Lung (tissue), 12 donors: ENCODE results near the gene CASZ1. TPM values are rescaled to one million over a fixed set of nuclear protein-coding genes. Genes with fewer than 3 reads are reported as not detected.

Source experiments
- ATAC-seq: fragments of 200-7000 bp; cut with Tn5 transposase; one replicate; pipeline ENCODE4 v1.9.1; 2020; ENCODE audit warnings: moderate number of reproducible peaks; ENCODE audit not compliant: insufficient read depth, low FRiP score
- DNase-seq, 3 donors: peaks; one replicate each; pipeline ENCODE4 v3.0.0-alpha.2; 2013 to 2017
- H3K27ac ChIP-seq, 2 donors: one replicate each; pipeline ENCODE4 v1.5.1; 2013; ENCODE audit warnings: mild to moderate bottlenecking in 2 of 2, moderate library complexity in 2 of 2, control low read depth in 1 of 2, inconsistent platforms in 1 of 2, low read depth in 1 of 2, low read length in 1 of 2
- H3K27me3 ChIP-seq, 3 donors: one replicate each; pipeline ENCODE4 v1.5.1; 2013; ENCODE audit warnings: low read length in 2 of 3; ENCODE audit not compliant: control insufficient read depth in 3 of 3, insufficient read depth in 3 of 3
- H3K36me3 ChIP-seq, 4 donors: one replicate each; pipeline ENCODE4 v1.5.1; 2013; ENCODE audit warnings: low read length in 4 of 4, mild to moderate bottlenecking in 1 of 4, moderate library complexity in 1 of 4; ENCODE audit not compliant: control insufficient read depth in 4 of 4, insufficient read depth in 4 of 4
- H3K4me1 ChIP-seq, 5 donors: one replicate each; pipeline ENCODE4 v1.5.1; 2013; ENCODE audit warnings: low read length in 5 of 5, mild to moderate bottlenecking in 2 of 5, moderate library complexity in 1 of 5; ENCODE audit not compliant: control insufficient read depth in 5 of 5, insufficient read depth in 5 of 5
- H3K4me3 ChIP-seq: one replicate; pipeline ENCODE4 v1.5.1; 2013; ENCODE audit warnings: mild to moderate bottlenecking, control low read depth, moderate library complexity
- H3K9ac ChIP-seq, 2 donors: one replicate each; pipeline ENCODE4 v1.5.1; 2013; ENCODE audit warnings: low read length in 2 of 2, control low read depth in 1 of 2; ENCODE audit not compliant: insufficient read depth in 1 of 2
- H3K9me3 ChIP-seq, 4 donors: one replicate each; pipeline ENCODE4 v1.5.1; 2013; ENCODE audit warnings: low read length in 3 of 4, mild to moderate bottlenecking in 1 of 4, moderate library complexity in 1 of 4; ENCODE audit not compliant: control insufficient read depth in 4 of 4, insufficient read depth in 3 of 4
- WGBS, 2 donors: extraction: QIAGEN DNeasy Blood & Tissue Kit; methylation state at CpG; one replicate each; pipeline ENCODE4 v1.1.7; 2013; 5-methylcytosine and 5-hydroxymethylcytosine counted together
- polyA plus RNA-seq, 2 donors: library from polyadenylated mRNA; stranded (reverse); fragments of 200-250 nt; gene quantifications; one replicate each; pipeline ENCODE4 v1.2.1, GENCODE V29; 2013
- total RNA-seq, 2 donors: library from RNA; depleted of rRNA in 1 of 2; stranded (reverse); fragments of >200 nt in 1 of 2; gene quantifications; one replicate each; pipeline ENCODE4 v1.2.1, GENCODE V29; 2014 to 2021
- TF ChIP-seq, protein P1 (sequence below): IDR thresholded peaks from 2 replicates; pipeline ENCODE4 v1.5.1; 2012; ENCODE audit warnings: mild to moderate bottlenecking; ENCODE audit errors: control extremely low read depth, extremely low read depth
- donor health status: control.
- donor health status: control.
- donor health status: Bipolar disorder and iron deficiency.
- donor health status: healthy.
- donor health status: DM: yes; HTN: yes; CAD: no.

CASZ1 gene
- total and polyA plus RNA-seq, 4 donors: 10.3 to 69.9 (median 40.5) TPM

DNA sequence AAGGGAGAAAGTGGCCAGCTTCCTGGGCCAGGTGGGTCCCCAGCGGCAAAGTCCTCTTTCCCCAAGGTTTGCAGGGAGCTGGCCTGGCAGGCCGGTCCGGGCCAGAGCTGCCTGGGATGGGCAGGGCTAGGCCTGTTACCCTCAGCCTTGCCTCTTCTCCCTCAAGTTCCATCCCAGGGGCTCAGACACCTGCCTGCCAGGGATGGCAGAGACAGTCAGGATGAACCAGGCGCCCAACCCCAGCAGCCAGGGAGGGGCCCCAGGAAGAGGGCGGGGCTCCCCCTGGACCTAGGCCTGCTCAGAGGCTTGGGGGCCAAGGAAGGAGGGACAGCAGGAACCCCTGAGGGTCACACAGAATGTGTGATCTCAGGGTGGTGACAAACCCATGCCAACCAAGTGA lies 120.6 kb downstream of the CASZ1 start:
- WGBS, 2 donors: 75 to 80% methylated on average over 5 of the region's 5 CpGs
- Histone ChIP-seq H3K27me3 (no peaks in the 10 kb centered on the region), H3K4me1 (peaks cover 0 to 68% (median 37%) of the 10 kb centered on the region in 5 donors), H3K4me3 (no peak overlapping the region), H3K9ac (no peak overlapping the region), H3K27ac (peak overlapping the region in 1 of 2 donors; percentile 89), H3K9me3 (no peaks in the 10 kb centered on the region), H3K36me3 (no peaks in the 10 kb centered on the region)
- DNase-seq (no peak), ATAC-seq (no peak)
- TF ChIP-seq, protein P1, sequence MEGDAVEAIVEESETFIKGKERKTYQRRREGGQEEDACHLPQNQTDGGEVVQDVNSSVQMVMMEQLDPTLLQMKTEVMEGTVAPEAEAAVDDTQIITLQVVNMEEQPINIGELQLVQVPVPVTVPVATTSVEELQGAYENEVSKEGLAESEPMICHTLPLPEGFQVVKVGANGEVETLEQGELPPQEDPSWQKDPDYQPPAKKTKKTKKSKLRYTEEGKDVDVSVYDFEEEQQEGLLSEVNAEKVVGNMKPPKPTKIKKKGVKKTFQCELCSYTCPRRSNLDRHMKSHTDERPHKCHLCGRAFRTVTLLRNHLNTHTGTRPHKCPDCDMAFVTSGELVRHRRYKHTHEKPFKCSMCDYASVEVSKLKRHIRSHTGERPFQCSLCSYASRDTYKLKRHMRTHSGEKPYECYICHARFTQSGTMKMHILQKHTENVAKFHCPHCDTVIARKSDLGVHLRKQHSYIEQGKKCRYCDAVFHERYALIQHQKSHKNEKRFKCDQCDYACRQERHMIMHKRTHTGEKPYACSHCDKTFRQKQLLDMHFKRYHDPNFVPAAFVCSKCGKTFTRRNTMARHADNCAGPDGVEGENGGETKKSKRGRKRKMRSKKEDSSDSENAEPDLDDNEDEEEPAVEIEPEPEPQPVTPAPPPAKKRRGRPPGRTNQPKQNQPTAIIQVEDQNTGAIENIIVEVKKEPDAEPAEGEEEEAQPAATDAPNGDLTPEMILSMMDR: no peak

DNA sequence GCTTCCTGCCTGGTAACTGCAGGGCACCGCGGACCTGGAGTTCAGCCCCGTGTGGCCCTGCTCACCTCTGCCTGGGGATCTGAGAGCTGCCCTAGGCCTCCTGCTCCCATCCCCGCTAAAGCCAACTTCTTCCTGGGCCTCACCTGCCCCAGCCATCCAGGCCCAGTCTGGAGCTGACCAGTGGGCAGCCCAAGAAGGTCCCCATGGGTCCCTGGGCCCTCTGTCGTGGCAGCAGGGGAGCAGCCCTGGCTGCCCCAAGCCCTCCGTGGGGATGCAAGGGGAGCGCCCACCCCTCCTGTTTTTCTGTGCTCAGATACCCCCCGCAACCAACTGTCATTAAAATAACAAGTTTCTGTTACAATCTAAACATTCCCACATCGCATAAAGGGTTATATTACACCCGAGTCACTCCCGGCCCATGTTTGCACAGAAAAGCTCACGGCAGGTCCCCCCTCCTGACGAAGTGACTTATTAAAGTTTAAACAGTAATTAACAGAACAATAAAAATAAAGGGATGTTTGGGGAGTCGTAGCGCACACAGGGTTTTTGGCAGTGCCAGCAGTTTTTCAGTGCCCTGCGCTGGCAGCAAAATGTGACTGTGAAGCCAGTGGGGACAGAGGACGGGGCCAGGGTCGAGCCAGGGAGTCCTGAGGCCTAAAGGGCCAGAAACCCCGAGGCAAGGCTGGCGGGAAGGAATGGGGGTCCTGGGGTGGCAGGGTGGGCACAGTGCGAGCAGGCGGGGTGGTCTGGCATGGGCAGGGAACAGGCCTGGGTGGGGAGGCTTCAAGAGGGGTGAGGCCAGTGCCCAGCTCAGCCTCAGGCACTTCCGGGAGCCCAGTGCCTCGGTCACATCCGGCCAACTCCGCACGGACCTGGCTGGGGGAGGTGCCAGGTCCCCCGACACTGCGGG lies 121.5 kb downstream of the CASZ1 start:
- 57 to 75% methylated on average over 29 of the region's 29 CpGs for WGBS, 2 donors
- Histone ChIP-seq H3K9me3 (no peaks in the 10 kb centered on the region), H3K27me3 (no peaks in the 10 kb centered on the region), H3K27ac (peak overlapping the region in 1 of 2 donors; percentile 89), H3K9ac (no peak overlapping the region), H3K4me3 (no peak overlapping the region), H3K4me1 (peaks cover 0 to 74% (median 42%) of the 10 kb centered on the region in 5 donors), H3K36me3 (no peaks in the 10 kb centered on the region)
- ATAC-seq: no peak
- no peak for DNase-seq
- TF ChIP-seq, protein P1: no peak

DNA sequence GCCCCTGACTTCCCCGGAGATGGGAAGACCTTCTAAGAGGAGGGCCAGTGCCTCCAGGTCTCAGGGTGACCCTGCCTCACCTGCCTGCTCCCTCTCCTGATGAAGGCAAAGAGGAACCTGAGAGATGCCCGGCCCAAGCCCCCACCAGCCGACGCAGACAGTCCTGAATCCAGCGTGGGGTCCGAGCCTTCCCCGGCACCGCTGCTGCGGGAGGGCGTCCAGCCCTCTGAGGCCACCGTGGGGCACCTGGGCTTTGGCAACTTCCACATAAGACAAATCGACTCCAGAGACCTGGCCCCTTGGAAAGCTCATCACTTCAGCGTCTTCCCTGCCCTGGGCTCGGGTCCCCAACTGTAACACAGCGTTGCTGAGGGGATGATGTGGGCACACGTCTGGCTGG lies 122.2 kb downstream of the CASZ1 start:
- WGBS, 2 donors: 88% methylated on average over 16 of the region's 16 CpGs
- Histone ChIP-seq H3K9me3 (no peaks in the 10 kb centered on the region), H3K4me3 (no peak overlapping the region), H3K27me3 (no peaks in the 10 kb centered on the region), H3K27ac (peak overlapping the region in 1 of 2 donors; percentile 89), H3K4me1 (peaks cover 0 to 72% (median 36%) of the 10 kb centered on the region in 5 donors), H3K9ac (no peak overlapping the region), H3K36me3 (no peaks in the 10 kb centered on the region)
- no peak for DNase-seq
- no peak for ATAC-seq
- TF ChIP-seq, protein P1: no peak
